NCI-H1694 (cell line): Measurements from ENCODE around the gene NMD3.
"Not testable (repeated sequence)": the region's sequence is repeated elsewhere in the genome, so short reads cannot be mapped to it uniquely, and the experiment has no call there.

ENCODE experiments used
- DNase-seq: peaks from one replicate; lab custom pipeline; 2025; lab: John Stamatoyannopoulos, UW

The NMD3 gene

DNA sequence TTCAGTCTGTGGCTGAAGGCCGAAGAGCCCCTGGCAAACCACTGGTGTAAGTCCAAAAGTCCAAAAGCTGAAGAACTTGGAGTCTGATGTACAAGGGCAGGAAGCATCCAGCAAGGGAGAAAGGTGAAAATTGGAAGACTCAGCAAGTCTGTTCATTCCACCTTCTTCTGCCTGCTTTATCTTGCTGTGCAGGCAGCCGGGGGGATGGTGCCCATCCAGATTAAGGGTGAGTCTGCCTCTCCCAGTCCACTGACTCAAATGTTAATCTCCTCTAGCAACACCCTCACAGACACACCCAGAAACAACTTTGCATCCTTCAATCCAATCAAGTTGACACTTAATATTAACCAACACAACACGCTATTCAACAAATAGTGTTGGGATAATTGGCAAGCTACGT lies 61.3 kb downstream of the NMD3 start:
- DNase-seq = not testable (repeated sequence)

DNA sequence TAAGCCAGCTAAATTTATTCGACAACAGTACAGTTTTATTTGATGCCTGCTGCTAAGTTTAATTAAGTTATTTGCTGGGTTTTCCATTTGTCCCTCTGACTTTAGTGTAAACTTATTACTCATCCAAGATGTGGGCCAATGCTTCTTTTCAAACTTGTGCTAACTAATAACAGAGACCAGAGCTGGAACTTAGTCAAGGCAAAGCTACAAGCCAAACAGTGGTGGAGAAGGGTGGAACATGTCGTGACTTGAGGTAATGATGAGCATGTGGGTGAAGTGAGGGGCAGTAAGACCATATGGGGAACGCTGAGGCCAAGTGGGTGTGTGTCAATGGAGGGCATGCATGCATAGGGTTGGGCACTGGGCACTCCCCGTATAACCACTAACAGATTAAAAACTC lies 63.9 kb downstream of the NMD3 start:
- DNase-seq = no peak

DNA sequence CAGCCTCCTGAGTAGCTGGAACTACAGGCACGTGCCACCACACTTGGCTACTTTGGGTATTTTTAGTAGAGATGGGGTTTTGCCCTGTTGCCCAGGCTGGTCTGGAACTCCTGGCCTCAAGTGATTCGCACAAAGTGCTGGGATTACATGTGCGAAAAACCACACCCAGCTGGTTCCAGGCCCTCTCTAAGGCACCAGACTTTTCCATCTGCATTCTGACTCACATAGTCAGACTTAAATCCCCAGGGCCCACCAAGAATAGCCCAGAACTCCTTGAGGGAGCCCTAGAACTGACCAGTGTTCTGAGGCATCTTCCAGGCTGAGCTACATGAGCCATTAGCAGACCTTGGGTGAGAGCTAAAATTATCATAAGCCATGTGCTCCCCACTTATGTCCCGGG lies 68.1 kb downstream of the NMD3 start:
- no peak for DNase-seq

DNA sequence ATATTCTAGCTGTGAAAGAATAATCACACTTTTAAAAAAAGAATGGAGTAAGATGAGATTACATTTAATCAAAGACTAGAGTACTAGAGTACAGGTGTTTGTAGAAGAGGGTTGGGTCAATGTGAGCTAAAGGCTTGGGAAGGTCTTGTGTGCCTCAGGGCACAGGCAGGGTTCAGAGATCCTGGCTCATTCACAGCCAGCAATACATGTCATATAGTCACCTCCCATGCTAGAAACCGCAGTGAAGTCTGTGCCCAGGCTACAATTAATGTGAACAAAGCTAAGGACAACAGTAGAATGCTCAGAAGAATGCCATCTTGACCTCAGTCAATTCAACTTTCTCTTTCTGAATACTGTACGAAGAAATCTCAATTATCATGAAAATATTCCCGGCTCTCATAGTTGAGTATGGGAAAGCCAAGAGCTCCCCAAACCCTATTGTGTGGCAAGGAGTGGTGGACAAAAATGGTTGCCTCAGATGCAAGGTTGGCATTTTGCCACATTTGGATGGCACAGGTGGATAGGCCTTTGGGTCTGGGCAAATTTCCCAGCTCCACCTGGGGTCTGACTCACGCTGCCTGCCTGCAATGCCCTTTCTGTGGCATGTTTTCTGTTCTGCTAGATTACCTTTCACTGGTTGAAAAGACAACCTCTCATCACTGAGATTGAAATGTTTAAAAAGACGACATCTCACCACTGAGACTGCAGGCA lies 70.2 kb downstream of the NMD3 start:
- no peak for DNase-seq

DNA sequence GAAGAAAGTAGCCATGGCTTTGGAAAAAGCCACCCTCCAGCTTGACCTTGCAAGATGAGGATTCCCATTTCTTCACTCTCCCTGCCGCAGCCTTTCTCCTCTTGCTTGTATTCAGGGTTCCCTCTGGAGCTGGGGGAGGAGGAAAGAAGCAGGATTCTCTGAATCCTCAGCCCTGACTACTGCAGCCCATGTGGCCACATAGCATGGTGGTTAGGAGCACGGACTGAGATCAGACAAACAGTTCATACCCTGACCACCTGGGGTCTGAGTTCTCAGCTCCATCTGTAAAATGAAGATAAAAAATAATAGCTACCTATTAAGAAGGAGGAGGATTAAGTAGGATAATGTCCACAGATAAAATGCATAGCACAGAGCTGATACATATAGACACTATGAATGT lies 72.3 kb downstream of the NMD3 start:
- DNase-seq = no peak

DNA sequence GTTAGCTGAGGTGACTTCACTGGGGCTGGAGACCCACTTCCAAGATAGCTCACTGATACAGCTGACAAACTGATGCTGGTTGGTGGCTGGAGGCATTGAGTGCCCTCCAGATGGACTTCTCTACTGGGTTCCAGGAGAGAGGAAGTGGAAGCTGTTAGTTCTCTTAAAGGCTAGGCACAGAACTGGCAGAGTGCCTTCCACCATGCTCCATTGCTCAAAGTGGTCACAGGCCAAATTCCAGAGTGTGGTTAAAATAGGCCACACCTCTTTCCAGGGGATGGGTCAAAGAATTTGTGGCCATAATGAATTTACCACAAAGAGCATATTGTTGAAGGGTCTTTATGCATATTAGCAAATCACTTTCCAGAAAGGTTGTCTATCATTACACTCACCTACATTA lies 74.2 kb downstream of the NMD3 start:
- no peak for DNase-seq

DNA sequence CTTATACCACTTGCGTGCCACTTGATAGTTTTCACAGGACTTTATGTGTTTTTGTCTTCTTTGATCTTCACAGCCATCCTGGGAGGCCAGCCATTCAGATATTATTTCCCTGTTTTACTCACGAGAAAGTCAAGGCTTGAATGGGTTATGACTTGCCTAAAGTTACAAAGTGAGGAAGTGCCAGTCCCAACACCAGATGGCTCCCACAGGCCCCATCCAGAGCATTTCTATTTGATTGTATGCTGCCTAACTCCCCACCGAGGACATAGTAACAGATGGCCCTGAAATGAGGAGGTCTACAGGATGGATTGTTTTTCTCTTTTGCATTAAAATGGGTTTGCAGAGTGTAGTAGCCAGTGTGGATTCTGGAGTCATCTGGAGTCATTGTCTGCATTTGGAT lies 75.7 kb downstream of the NMD3 start:
- peak; percentile 21 for DNase-seq
